GM12878 (cell line): Measurements from ENCODE around the gene PCDHGB6. TPM values are rescaled to one million over a fixed set of nuclear protein-coding genes. Genes with fewer than 3 reads are reported as not detected.
A peak's percentile ranks its signal among the peaks of the same experiment; 100 is the strongest.
"Not testable (repeated sequence)": the region's sequence is repeated elsewhere in the genome, so short reads cannot be mapped to it uniquely, and the experiment has no call there.

Experiments
- ATAC-seq: fragments of 200-7000 bp; cut with Tn5 transposase; 3 replicates; pipeline ENCODE4 v1.9.1; 2020; ENCODE audit warnings: mild to moderate bottlenecking, moderate library complexity
- BruUV-seq: library from RNA; stranded (reverse); fragments of 400-500 nt; replicated peaks from 2 replicates; lab custom pipeline; 2021; lab: Mats Ljungman, UMichigan
- CTCF ChIA-PET: fragments of 300-600 bp; sonication (Branson Sonifier 250); formaldehyde crosslinking; extraction: SDS; loops from one replicate; lab custom pipeline; 2021; ENCODE audit warnings: inconsistent platforms; lab: Yijun Ruan, JAX
- POLR2A ChIA-PET: fragments of 350-600 bp; formaldehyde crosslinking; extraction: SDS; loops from one replicate; lab custom pipeline; 2021; ENCODE audit warnings: inconsistent platforms; lab: Charles Lee
- RAD21 ChIA-PET: fragments of 300-600 bp; sonication (Branson Sonifier 250); formaldehyde crosslinking; loops from one replicate; lab custom pipeline; 2023; ENCODE audit warnings: antibody characterized with exemption; ENCODE audit not compliant: unreplicated experiment; lab: Charles Lee
- SMC1A ChIA-PET: fragments of 300-600 bp; sonication (Branson Sonifier 250); formaldehyde crosslinking; loops from one replicate; lab custom pipeline; 2023; ENCODE audit not compliant: unreplicated experiment, uncharacterized antibody; lab: Charles Lee
- DNase-seq: peaks from one replicate; pipeline ENCODE4 v3.0.0-alpha.2; 2011; ENCODE audit warnings: low read depth, low spot score
- FAIRE-seq: peaks from 3 replicates; lab custom pipeline; 2011; peaks lifted over from hg19 to GRCh38; lab: Jason Lieb, UNC
- H2AFZ ChIP-seq: 2 replicates; pipeline ENCODE4 v1.6.0; 2011; ENCODE audit warnings: low read depth, low read length, control low read depth; ENCODE audit not compliant: control insufficient read depth
- H3K27ac ChIP-seq: 2 replicates; pipeline ENCODE4 v1.5.1; 2011; ENCODE audit warnings: control low read depth; ENCODE audit not compliant: control insufficient read depth, insufficient read depth
- H3K27me3 ChIP-seq, 2 experiments: replicated peaks in 1 of 2; 2 replicates each; pipeline versions ENCODE4 v1.6.0 to v1.6.1; 2011; ENCODE audit warnings: low read length in 1 of 2; ENCODE audit not compliant: control insufficient read depth in 2 of 2, insufficient read depth in 2 of 2
- H3K36me3 ChIP-seq, 2 experiments: 2 replicates each; pipeline ENCODE4 v1.5.1; 2011; ENCODE audit warnings: low read length in 1 of 2; ENCODE audit not compliant: control insufficient read depth in 2 of 2, insufficient read depth in 2 of 2
- H3K4me1 ChIP-seq: 2 replicates; pipeline ENCODE4 v1.6.1; 2011; ENCODE audit warnings: mild to moderate bottlenecking, low read length, moderate library complexity, mixed read lengths; ENCODE audit not compliant: control insufficient read depth, insufficient read depth
- H3K4me2 ChIP-seq: 2 replicates; pipeline ENCODE4 v1.6.0; 2011; ENCODE audit warnings: control low read depth; ENCODE audit not compliant: control insufficient read depth, insufficient read depth
- H3K4me3 ChIP-seq: fragments of 200-600 bp; sonication (generic); 2 replicates; pipeline ENCODE4 v1.5.1; 2016
- H3K79me2 ChIP-seq: 2 replicates; pipeline ENCODE4 v1.6.0; 2011; ENCODE audit warnings: low read length; ENCODE audit not compliant: control insufficient read depth, insufficient read depth
- H3K9ac ChIP-seq: 2 replicates; pipeline ENCODE4 v1.8.0; 2011; ENCODE audit warnings: low read length, control low read depth, mixed read lengths; ENCODE audit not compliant: control insufficient read depth, insufficient read depth
- H3K9me3 ChIP-seq: replicated peaks from 3 replicates; pipeline ENCODE4 v1.5.1; 2011; ENCODE audit warnings: mild to moderate bottlenecking, low read length; ENCODE audit not compliant: control insufficient read depth, insufficient read depth
- H4K20me1 ChIP-seq: 2 replicates; pipeline ENCODE4 v1.6.0; 2011; ENCODE audit not compliant: control insufficient read depth, insufficient read depth
- CBX5 ChIP-seq: sonication (generic); IDR thresholded peaks from 2 replicates; pipeline ENCODE4 v1.6.1; 2016; ENCODE audit warnings: low read depth, moderate library complexity, mild to moderate bottlenecking, inconsistent platforms
- NRF1 ChIP-seq: conservative IDR thresholded peaks from 2 replicates; pipeline ENCODE4 v1.6.1; 2011; ENCODE audit warnings: mild to moderate bottlenecking, low read depth, low read length, improper control_type of control experiment
- RAD21 ChIP-seq: IDR thresholded peaks from 2 replicates; pipeline ENCODE4 v1.6.1; 2011; ENCODE audit warnings: mild to moderate bottlenecking, low read depth, low read length, moderate library complexity; ENCODE audit not compliant: insufficient read depth
- WGBS: methylation state at CpG from one replicate; pipeline ENCODE4 v1.1.6; 2016; ENCODE audit warnings: low lambda C conversion rate; ENCODE audit not compliant: insufficient replicate concordance, insufficient coverage; ENCODE audit errors: missing lambda C conversion rate; 5-methylcytosine and 5-hydroxymethylcytosine counted together
- in situ Hi-C: fragments of 300-500 bp; cut with MboI; formaldehyde crosslinking; loops from 9 replicates; pipeline ENCODE4 v1.14.3; 2018; ENCODE audit warnings: mixed read lengths
- intact Hi-C: fragments of 100-400 bp; cut with micrococcal nuclease; formaldehyde crosslinking; loops from one replicate; pipeline ENCODE4 v1.14.2; 2022; ENCODE audit not compliant: unreplicated experiment
- polyA plus RNA-seq, 11 experiments: library from polyadenylated mRNA; depleted of rRNA in 4 of 11; unstranded in 6 of 11; stranded (reverse) in 5 of 11; fragments of >200 nt; fragmentation: Nextera tagmentation in 4 of 11; fragmentation: Illumina TruSeq in 1 of 11; extraction: Ambion mirVana in 4 of 11; extraction: Trizol in 1 of 11; gene quantifications; 1 replicate in 1 of 11; 2 replicates in 10 of 11; pipeline versions ENCODE4 v1.2.1 to v1.2.3, GENCODE V29; 2011 to 2016; ENCODE audit warnings: inconsistent platforms in 2 of 11, missing spikeins in 2 of 11, low read depth in 1 of 11
- total RNA-seq, 4 experiments: library from RNA; depleted of rRNA in 3 of 4; stranded (reverse); fragments of >200 nt in 3 of 4; fragmentation: Illumina TruSeq in 1 of 4; extraction: Trizol in 1 of 4; gene quantifications; 2 replicates each; pipeline versions ENCODE4 v1.2.1 to v1.2.3, GENCODE V29; 2013 to 2021
- TF ChIP-seq, protein P1 (sequence below), 3 experiments: IDR thresholded peaks in 2 of 3; conservative IDR thresholded peaks in 1 of 3; 2 replicates each; pipeline ENCODE4 v1.5.1; 2011; ENCODE audit warnings: low read depth in 3 of 3, low read length in 3 of 3, mild to moderate bottlenecking in 3 of 3, control low read depth in 2 of 3, moderate library complexity in 2 of 3, inconsistent platforms in 1 of 3, mixed read lengths in 1 of 3; ENCODE audit not compliant: control insufficient read depth in 2 of 3, insufficient read depth in 1 of 3; ENCODE audit errors: extremely low read depth in 1 of 3

The PCDHGB6 gene
- total and polyA plus RNA-seq, 10 of the 15 experiments (the other 5 are each of a cell fraction or from before 2014, with no cell fraction given) = 0.07 to 1.0 (median 0.31) TPM

DNA sequence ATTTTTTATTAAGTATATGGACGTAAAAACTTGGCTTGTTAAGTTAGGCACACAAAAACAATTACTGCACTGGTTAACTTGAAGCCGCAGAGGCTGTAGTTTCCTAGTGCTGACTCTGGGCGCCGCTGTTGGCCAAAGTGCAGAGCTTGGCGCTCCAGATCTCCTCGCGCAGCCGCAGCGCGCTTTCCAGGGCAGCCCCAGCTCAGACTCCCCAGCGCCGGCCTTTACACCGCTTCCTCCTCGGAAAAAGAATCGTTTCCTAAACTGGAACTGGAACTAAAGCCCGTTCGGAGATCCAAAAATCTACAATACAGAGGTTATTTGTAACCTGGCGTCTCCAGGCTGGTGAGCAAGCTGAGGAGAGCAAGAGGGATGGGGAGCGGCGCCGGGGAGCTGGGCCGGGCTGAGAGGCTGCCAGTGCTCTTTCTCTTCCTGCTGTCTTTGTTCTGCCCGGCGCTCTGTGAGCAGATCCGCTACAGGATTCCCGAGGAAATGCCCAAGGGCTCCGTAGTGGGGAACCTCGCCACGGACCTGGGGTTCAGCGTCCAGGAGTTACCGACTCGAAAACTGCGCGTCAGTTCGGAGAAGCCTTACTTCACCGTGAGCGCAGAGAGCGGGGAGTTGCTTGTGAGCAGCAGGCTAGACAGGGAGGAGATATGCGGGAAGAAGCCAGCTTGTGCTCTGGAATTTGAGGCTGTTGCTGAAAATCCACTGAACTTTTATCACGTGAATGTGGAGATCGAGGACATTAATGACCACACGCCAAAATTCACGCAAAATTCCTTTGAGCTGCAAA, 9.9 kb upstream of the PCDHGB6 start, which contains the start of gene PCDHGB5:
TSS of gene PCDHGB5 (plus strand) at position 192 of the 796 bp plus-strand sequence. CDS start at position 373, 181 bp downstream.
- H2AFZ ChIP-seq, in situ Hi-C loops, DNase-seq, H3K4me1 ChIP-seq, POLR2A ChIA-PET, H3K4me2 ChIP-seq, H3K36me3 ChIP-seq, H3K79me2 ChIP-seq, H3K27me3 ChIP-seq, intact Hi-C loops, H3K9ac ChIP-seq, H3K27ac ChIP-seq, H4K20me1 ChIP-seq, BruUV-seq: not testable (repeated sequence)
- SMC1A ChIA-PET = interaction anchor here (1.3 kb wide), 1 partner anchor 160 kb away, joined by 5 read pairs; no protein-coding TSS in a partner anchor
- CTCF ChIA-PET = interaction anchor here (0.9 to 1.7 kb wide), 10 partner anchors 10 to 166 kb away, joined by 3 to 8 read pairs (median 4); partner anchors contain the start of genes PCDHGA1, PCDHGA10, PCDHGA12 and PCDHGB3
- RAD21 ChIA-PET = interaction anchor here (1.4 kb wide), 1 partner anchor 15 kb away, joined by 4 read pairs; the partner anchor contains the start of gene PCDHGA10
- ATAC-seq (peak; percentile 82), FAIRE-seq (peak; percentile 38)
- TF ChIP-seq NRF1 = 0 out of 2 replicates have a peak, but pooled peaks have one; percentile 12
- peak; percentile 37 for TF ChIP-seq RAD21
- peak; percentile 60; the same call in 1 of the 2 replicates for TF ChIP-seq CBX5
- TF ChIP-seq, protein P1, sequence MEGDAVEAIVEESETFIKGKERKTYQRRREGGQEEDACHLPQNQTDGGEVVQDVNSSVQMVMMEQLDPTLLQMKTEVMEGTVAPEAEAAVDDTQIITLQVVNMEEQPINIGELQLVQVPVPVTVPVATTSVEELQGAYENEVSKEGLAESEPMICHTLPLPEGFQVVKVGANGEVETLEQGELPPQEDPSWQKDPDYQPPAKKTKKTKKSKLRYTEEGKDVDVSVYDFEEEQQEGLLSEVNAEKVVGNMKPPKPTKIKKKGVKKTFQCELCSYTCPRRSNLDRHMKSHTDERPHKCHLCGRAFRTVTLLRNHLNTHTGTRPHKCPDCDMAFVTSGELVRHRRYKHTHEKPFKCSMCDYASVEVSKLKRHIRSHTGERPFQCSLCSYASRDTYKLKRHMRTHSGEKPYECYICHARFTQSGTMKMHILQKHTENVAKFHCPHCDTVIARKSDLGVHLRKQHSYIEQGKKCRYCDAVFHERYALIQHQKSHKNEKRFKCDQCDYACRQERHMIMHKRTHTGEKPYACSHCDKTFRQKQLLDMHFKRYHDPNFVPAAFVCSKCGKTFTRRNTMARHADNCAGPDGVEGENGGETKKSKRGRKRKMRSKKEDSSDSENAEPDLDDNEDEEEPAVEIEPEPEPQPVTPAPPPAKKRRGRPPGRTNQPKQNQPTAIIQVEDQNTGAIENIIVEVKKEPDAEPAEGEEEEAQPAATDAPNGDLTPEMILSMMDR (IDR thresholded peaks at IDR 0.05 in 2 of 3, conservative IDR thresholded peaks at IDR 0.05 in 1 of 3; ENCODE audit: control insufficient read depth in 2 of 3, extremely low read depth in 1 of 3, insufficient read depth in 1 of 3, low read depth in 3 of 3, low read length in 3 of 3) = peak; percentile 40 to 57 (median 41); a peak in 5 of 6 replicates
- 8% methylated on average over 26 of the region's 43 CpGs for whole genome bisulfite sequencing
- H3K4me3 ChIP-seq = peak within 1 kb of the TSS; percentile 53; the same call in 1 of the 2 replicates
- peaks cover 18% of the 10 kb centered on the region; the same call in 2 of the 3 replicates for H3K9me3 ChIP-seq
